ENCODE data around the gene B3GAT3. TPM values are rescaled to one million over a fixed set of nuclear protein-coding genes. Genes with fewer than 3 reads are reported as not detected.
A peak's percentile ranks its signal among the peaks of the same experiment; 100 is the strongest.

Gene B3GAT3
- total and polyA plus RNA-seq, 8 donors, result 5.2 to 50.8 (median 19.7) TPM

DNA sequence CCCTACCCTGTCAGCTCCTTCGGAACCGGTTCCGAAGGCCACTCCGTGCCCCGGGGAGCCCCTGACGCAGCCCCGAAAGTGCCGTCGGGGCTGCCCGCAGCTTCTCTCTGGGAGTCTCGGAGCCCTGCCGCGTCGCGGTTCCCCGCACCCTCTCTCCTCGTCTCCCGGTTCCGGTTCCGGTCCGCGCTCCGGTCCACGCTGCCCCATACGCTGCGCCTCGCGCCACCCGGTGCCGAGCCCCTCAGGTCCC lies 20.7 kb downstream of the B3GAT3 start:
- DNase-seq, result peak in 1 of 2 donors; percentile 52
- H3K27me3 ChIP-seq, result no peaks in the 10 kb centered on the region
- WGBS, 5 donors, result 0 to 1% (median 0%) methylated on average over 24 to 30 of the region's 30 CpGs
- H3K4me1 ChIP-seq, result peaks cover 29 to 68% (median 42%) of the 10 kb centered on the region in 4 donors
- no peaks in the 10 kb centered on the region for H3K9me3 ChIP-seq
- no peak for TF ChIP-seq EP300 (IDR thresholded peaks at IDR 0.05)
- no peak for TF ChIP-seq POLR2AphosphoS5 (IDR thresholded peaks at IDR 0.05)
- TF ChIP-seq, protein P1, sequence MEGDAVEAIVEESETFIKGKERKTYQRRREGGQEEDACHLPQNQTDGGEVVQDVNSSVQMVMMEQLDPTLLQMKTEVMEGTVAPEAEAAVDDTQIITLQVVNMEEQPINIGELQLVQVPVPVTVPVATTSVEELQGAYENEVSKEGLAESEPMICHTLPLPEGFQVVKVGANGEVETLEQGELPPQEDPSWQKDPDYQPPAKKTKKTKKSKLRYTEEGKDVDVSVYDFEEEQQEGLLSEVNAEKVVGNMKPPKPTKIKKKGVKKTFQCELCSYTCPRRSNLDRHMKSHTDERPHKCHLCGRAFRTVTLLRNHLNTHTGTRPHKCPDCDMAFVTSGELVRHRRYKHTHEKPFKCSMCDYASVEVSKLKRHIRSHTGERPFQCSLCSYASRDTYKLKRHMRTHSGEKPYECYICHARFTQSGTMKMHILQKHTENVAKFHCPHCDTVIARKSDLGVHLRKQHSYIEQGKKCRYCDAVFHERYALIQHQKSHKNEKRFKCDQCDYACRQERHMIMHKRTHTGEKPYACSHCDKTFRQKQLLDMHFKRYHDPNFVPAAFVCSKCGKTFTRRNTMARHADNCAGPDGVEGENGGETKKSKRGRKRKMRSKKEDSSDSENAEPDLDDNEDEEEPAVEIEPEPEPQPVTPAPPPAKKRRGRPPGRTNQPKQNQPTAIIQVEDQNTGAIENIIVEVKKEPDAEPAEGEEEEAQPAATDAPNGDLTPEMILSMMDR (IDR thresholded peaks at IDR 0.05), result no peak
- TF ChIP-seq POLR2A (IDR thresholded peaks at IDR 0.05), result no peak
- peak overlapping the region; percentile 96 to 98 (median 96) for H3K27ac ChIP-seq
- H3K36me3 ChIP-seq, result peaks cover 33 to 58% (median 50%) of the 10 kb centered on the region in 4 donors
- peak overlapping the region; percentile 69 to 100 (median 86) for H3K4me3 ChIP-seq
- intact Hi-C loops (cut with DNase I; ENCODE audit: low total_unique reads), result no loop called here

DNA sequence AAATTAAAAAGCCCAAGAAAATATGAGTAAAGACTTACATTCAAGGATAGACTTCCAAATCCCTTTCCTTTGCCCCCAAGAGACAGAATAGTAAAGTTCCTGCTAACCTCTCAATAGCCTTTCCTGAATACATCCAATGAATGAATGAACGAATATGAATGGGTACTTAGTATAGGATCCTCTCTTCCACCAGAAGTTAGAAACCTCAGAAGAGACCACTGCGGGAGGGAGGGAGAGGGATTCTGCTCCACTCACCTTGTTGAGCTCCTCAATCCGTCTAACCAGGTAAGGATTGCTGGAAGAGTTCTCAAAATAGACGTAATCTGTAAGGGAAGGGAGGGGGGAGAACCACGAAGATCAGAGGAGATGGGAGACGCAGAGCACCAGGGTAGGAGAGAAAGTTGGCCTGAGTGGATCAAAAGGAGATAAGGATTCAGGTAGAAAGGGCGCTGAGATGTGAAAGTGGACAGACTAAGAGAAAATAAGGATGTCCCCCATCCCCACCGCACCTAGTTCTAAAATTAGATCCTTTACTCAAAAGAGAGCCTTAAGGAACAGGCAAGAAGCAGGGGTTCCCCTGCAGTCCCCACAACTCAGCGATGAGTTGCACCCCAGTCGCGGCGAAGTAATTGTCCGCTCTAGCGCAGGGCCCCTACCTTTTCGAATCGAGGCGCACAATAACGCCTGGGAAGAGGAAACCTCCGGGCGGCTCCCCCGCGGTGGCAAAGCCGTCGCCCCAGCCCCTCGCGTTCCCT lies 21.2 kb downstream of the B3GAT3 start:
- peak overlapping the region; percentile 69 to 100 (median 86) for H3K4me3 ChIP-seq
- intact Hi-C loops (cut with DNase I; ENCODE audit: low total_unique reads), result no loop called here
- H3K27ac ChIP-seq, result peak overlapping the region; percentile 96 to 98 (median 96)
- DNase-seq, result peak in 1 of 2 donors; percentile 28
- H3K36me3 ChIP-seq, result peaks cover 33 to 58% (median 50%) of the 10 kb centered on the region in 4 donors
- TF ChIP-seq, protein P1 (IDR thresholded peaks at IDR 0.05), result no peak
- H3K27me3 ChIP-seq, result no peaks in the 10 kb centered on the region
- peaks cover 29 to 68% (median 42%) of the 10 kb centered on the region in 4 donors for H3K4me1 ChIP-seq
- 1 to 2% (median 1%) methylated on average over 17 to 26 of the region's 26 CpGs for WGBS, 5 donors
- H3K9me3 ChIP-seq, result no peaks in the 10 kb centered on the region

DNA sequence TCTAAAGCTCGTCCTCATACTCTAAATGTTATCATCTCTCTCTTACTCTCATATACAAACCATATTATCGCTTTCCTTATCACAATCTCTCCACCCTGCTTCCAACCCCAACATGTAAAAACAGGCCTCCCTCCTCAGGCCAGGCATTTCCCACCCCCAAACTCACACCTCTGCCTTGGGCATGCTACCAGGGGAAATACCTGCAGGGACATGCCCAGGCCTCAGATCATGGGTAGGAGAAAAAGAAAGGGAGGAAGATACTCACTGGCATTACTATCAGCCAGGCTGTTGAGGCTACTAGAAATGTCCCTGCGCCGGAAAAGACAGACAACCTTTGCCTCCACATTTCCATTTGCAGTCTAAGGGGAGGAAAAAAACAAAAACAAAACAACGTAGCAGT lies 21.9 kb downstream of the B3GAT3 start:
- TF ChIP-seq EP300 (IDR thresholded peaks at IDR 0.05) (no peak), POLR2A (IDR thresholded peaks at IDR 0.05) (no peak), POLR2AphosphoS5 (IDR thresholded peaks at IDR 0.05) (no peak)
- TF ChIP-seq, protein P1 (IDR thresholded peaks at IDR 0.05), result no peak
- Histone ChIP-seq H3K27ac (peak overlapping the region; percentile 6 to 98 (median 96)), H3K4me1 (peaks cover 29 to 66% (median 42%) of the 10 kb centered on the region in 4 donors), H3K9me3 (no peaks in the 10 kb centered on the region), H3K27me3 (no peaks in the 10 kb centered on the region), H3K4me3 (peak overlapping the region; percentile 69 to 100 (median 86)), H3K36me3 (peaks cover 34 to 58% (median 50%) of the 10 kb centered on the region in 4 donors)
- intact Hi-C loops (cut with DNase I; ENCODE audit: low total_unique reads), result no loop called here
- DNase-seq, result no peak
- WGBS, 5 donors, result 28 to 36% (median 29%) methylated on average over 5 of the region's 5 CpGs

DNA sequence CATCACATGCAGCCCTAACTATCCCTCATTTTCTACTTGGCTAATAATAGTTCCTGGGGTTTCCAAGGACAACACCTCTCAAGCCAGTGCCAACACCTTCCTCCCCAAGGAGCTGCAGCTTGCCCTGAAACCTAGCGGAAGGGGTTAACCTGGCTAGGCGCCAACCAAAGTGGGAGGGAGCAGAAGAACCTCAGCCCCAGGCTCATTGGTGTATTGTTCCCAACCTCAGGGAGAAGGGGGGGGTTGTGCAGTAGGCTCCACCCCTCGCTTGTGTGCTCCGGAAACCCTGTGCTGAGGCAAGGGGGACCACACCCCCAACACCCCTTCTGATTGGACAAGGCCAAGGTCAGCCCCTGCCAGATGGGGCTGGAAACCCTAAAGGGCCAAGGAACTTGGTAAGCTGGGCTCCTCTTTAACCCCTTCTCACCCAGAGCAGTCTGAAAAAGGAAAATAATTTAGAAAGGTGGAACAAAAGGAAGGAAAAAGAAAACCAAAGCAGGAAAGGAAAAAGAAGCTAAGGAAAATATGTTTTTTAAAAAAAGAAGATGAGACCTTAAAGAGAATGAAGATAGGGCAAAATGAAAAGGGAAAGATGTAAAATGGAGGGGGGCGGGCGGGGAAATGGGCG lies 22.6 kb downstream of the B3GAT3 start:
- Histone ChIP-seq H3K9me3 (no peaks in the 10 kb centered on the region), H3K27me3 (no peaks in the 10 kb centered on the region), H3K4me1 (peaks cover 29 to 62% (median 42%) of the 10 kb centered on the region in 4 donors), H3K4me3 (peak overlapping the region; percentile 7 to 95 (median 74)), H3K27ac (peak overlapping the region in 4 of 5 donors; percentile 96 to 98 (median 97)), H3K36me3 (peaks cover 41 to 58% (median 50%) of the 10 kb centered on the region in 4 donors)
- 32 to 40% (median 34%) methylated on average over 7 of the region's 7 CpGs for WGBS, 5 donors
- intact Hi-C loops (cut with DNase I; ENCODE audit: low total_unique reads), result no loop called here
- TF ChIP-seq, protein P1 (IDR thresholded peaks at IDR 0.05), result no peak
- TF ChIP-seq POLR2AphosphoS5 (IDR thresholded peaks at IDR 0.05), result peak; percentile 56 to 90 (median 57)
- peak; percentile 89 to 98 for DNase-seq
